GM23248 (cell line): Measurements from ENCODE around the gene DNMT3L. TPM values are rescaled to one million over a fixed set of nuclear protein-coding genes. Genes with fewer than 3 reads are reported as not detected.
A peak's percentile ranks its signal among the peaks of the same experiment; 100 is the strongest.
"Not testable (repeated sequence)": the region's sequence is repeated elsewhere in the genome, so short reads cannot be mapped to it uniquely, and the experiment has no call there.

Source experiments
- DNase-seq: peaks from one replicate; pipeline ENCODE4 v3.0.0-alpha.2; 2015
- H2AFZ ChIP-seq: fragments of 200-600 bp; sonication (generic); 2 replicates; pipeline ENCODE4 v1.6.1; 2016; ENCODE audit warnings: antibody characterized with exemption
- H3F3A ChIP-seq: fragments of 200-600 bp; sonication (generic); 2 replicates; pipeline ENCODE4 v1.6.1; 2016; ENCODE audit warnings: mild to moderate bottlenecking, antibody characterized with exemption, mixed run types; ENCODE audit not compliant: insufficient read depth
- H3K27ac ChIP-seq: fragments of 200-600 bp; sonication (generic); 2 replicates; pipeline ENCODE4 v1.5.1; 2016; ENCODE audit warnings: mild to moderate bottlenecking
- H3K27me3 ChIP-seq: fragments of 200-600 bp; sonication (generic); replicated peaks from 2 replicates; pipeline ENCODE4 v1.6.1; 2016; ENCODE audit warnings: mild to moderate bottlenecking; ENCODE audit not compliant: insufficient read depth
- H3K36me3 ChIP-seq: fragments of 200-600 bp; sonication (generic); 2 replicates; pipeline ENCODE4 v1.6.1; 2016; ENCODE audit warnings: low read depth, mild to moderate bottlenecking
- H3K4me1 ChIP-seq: fragments of 200-600 bp; sonication (generic); 2 replicates; pipeline ENCODE4 v1.6.1; 2016; ENCODE audit warnings: mild to moderate bottlenecking; ENCODE audit not compliant: insufficient read depth
- H3K4me2 ChIP-seq: fragments of 200-600 bp; sonication (generic); one replicate; pipeline ENCODE4 v1.6.1; 2016; ENCODE audit warnings: mild to moderate bottlenecking; ENCODE audit not compliant: unreplicated experiment
- H3K4me3 ChIP-seq: fragments of 200-600 bp; sonication (generic); 2 replicates; pipeline ENCODE4 v1.5.1; 2016; ENCODE audit warnings: mild to moderate bottlenecking
- H3K79me2 ChIP-seq: fragments of 200-600 bp; sonication (generic); 2 replicates; pipeline ENCODE4 v1.6.1; 2016; ENCODE audit warnings: mild to moderate bottlenecking; ENCODE audit not compliant: insufficient read depth
- H3K9ac ChIP-seq: fragments of 200-600 bp; sonication (generic); 2 replicates; pipeline ENCODE4 v1.6.1; 2016; ENCODE audit warnings: mild to moderate bottlenecking
- H3K9me2 ChIP-seq: fragments of 200-600 bp; sonication (generic); 2 replicates; pipeline ENCODE4 v1.6.1; 2016; ENCODE audit warnings: mixed run types, mild to moderate bottlenecking, moderate library complexity; ENCODE audit not compliant: insufficient read depth
- H3K9me3 ChIP-seq: fragments of 200-600 bp; sonication (generic); one replicate; pipeline ENCODE4 v1.6.1; 2017; ENCODE audit warnings: low read depth
- H4K20me1 ChIP-seq: fragments of 200-600 bp; sonication (generic); 2 replicates; pipeline ENCODE4 v1.6.0; 2016; ENCODE audit not compliant: insufficient read depth
- EZH2 ChIP-seq: fragments of 200-600 bp; sonication (generic); IDR thresholded peaks from 2 replicates; pipeline ENCODE4 v1.6.1; 2018; ENCODE audit warnings: antibody characterized with exemption, mild to moderate bottlenecking; ENCODE audit not compliant: insufficient read depth, poor library complexity, severe bottlenecking
- EZH2phosphoT487 ChIP-seq: fragments of 200-600 bp; sonication (generic); IDR thresholded peaks from 2 replicates; pipeline ENCODE4 v1.6.1; 2018; ENCODE audit warnings: antibody characterized with exemption, moderate library complexity, mild to moderate bottlenecking, low read depth; ENCODE audit not compliant: insufficient read depth
- WGBS, 2 experiments: methylation state at CpG; one replicate each; pipeline ENCODE4 v1.1.6; 2015 to 2017; ENCODE audit warnings: low lambda C conversion rate in 2 of 2, low coverage in 1 of 2; ENCODE audit errors: missing lambda C conversion rate in 2 of 2; 5-methylcytosine and 5-hydroxymethylcytosine counted together
- in situ Hi-C: fragments of 300-500 bp; cut with MboI; formaldehyde crosslinking; loops from 2 replicates; pipeline ENCODE4 v1.15.0; 2020
- polyA plus RNA-seq: library from polyadenylated mRNA; unstranded; fragments of >200 nt; fragmentation: Nextera tagmentation; extraction: Ambion mirVana; gene quantifications from 2 replicates; pipeline ENCODE4 v1.2.1, GENCODE V29; 2016
- total RNA-seq: library from RNA; depleted of rRNA; stranded (reverse); fragments of >200 nt; shearing (Covaris generic); gene quantifications from 2 replicates; pipeline ENCODE4 v1.2.3, GENCODE V29; 2014

The DNMT3L gene
- total and polyA plus RNA-seq, 2 experiments from 2014 or later, result not detected

DNA sequence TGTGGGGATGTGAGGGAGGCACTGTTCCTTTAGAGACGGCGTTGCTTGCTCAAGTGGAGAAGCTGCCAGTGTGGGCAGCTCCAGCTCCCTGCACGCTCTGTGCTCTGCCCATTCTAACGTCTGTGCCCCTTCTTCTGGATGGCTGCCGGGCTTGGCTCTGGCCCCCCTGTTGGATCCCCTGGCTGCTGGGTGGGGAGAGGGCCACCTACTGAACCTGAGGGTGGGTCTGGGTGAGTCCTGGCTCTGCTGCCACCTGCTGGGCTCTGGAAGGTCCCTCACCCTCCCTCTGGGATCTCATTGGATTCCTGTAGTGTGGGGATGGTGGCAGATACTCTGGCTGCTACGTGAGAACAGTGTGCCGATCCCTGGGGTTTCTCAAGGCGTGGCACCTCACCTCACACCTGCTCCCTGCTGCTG, 43.2 kb upstream of the DNMT3L start:
- Histone ChIP-seq H3F3A (no peaks in the 10 kb centered on the region), H3K9ac (no peak overlapping the region), H3K79me2 (peaks cover 78% of the 10 kb centered on the region), H3K4me1 (peaks cover 8% of the 10 kb centered on the region; the same call in 1 of the 2 replicates), H3K36me3 (no peaks in the 10 kb centered on the region), H3K4me2 (no peak overlapping the region), H2AFZ (no peak overlapping the region), H3K4me3 (no peak overlapping the region), H3K9me2 (no peaks in the 10 kb centered on the region), H3K27me3 (no peaks in the 10 kb centered on the region), H4K20me1 (no peaks in the 10 kb centered on the region), H3K27ac (no peak overlapping the region), H3K9me3 (no peaks in the 10 kb centered on the region)
- in situ Hi-C loops, result no loop called here
- TF ChIP-seq EZH2phosphoT487 (no peak), EZH2 (no peak)
- WGBS, 2 experiments, result 54 to 68% methylated on average over 6 to 7 of the region's 8 CpGs
- DNase-seq, result peak; percentile 58

- Histone ChIP-seq H3K4me2 (no peak overlapping the region), H3F3A (no peaks in the 10 kb centered on the region), H3K79me2 (peaks cover 78% of the 10 kb centered on the region), H3K27ac (no peak overlapping the region), H2AFZ (no peak overlapping the region), H3K9me2 (no peaks in the 10 kb centered on the region), H3K27me3 (no peaks in the 10 kb centered on the region), H3K9me3 (no peaks in the 10 kb centered on the region), H3K36me3 (no peaks in the 10 kb centered on the region), H3K4me3 (no peak overlapping the region), H3K9ac (no peak overlapping the region), H3K4me1 (peaks cover 11% of the 10 kb centered on the region), H4K20me1 (no peaks in the 10 kb centered on the region)
- TF ChIP-seq EZH2phosphoT487, result no peak
- TF ChIP-seq EZH2, result no peak
- DNase-seq, result no peak
- in situ Hi-C loops, result no loop called here
- 65 to 70% methylated on average over 16 of the region's 16 CpGs for WGBS, 2 experiments
These were observed 42.4 kb upstream of the DNMT3L start for GRCh38 chr21:44304011-44304616.

- in situ Hi-C loops, result no loop called here
- Histone ChIP-seq H3K79me2 (peaks cover 78% of the 10 kb centered on the region), H3K4me2 (no peak overlapping the region), H3K27me3 (no peaks in the 10 kb centered on the region), H3K36me3 (no peaks in the 10 kb centered on the region), H3K9me3 (no peaks in the 10 kb centered on the region), H3K9ac (no peak overlapping the region), H2AFZ (no peak overlapping the region), H4K20me1 (no peaks in the 10 kb centered on the region), H3F3A (0 out of 2 replicates have a peak, but pooled peaks cover under 1% of the 10 kb centered on the region), H3K4me3 (no peak overlapping the region), H3K4me1 (peaks cover 12% of the 10 kb centered on the region), H3K27ac (no peak overlapping the region), H3K9me2 (no peaks in the 10 kb centered on the region)
- WGBS, 2 experiments, result 74 to 77% methylated on average over 12 of the region's 12 CpGs
- DNase-seq, result no peak
- no peak for TF ChIP-seq EZH2
- TF ChIP-seq EZH2phosphoT487, result no peak
These were observed 41.8 kb upstream of the DNMT3L start for GRCh38 chr21:44303490-44303981.

GRCh38 chr21:44302573-44303401, 41.1 kb upstream of the DNMT3L start:
- in situ Hi-C loops, H3K4me2 ChIP-seq, DNase-seq, H3K36me3 ChIP-seq, H3K9me2 ChIP-seq, H3K9ac ChIP-seq, H3F3A ChIP-seq, H3K27ac ChIP-seq, H3K4me3 ChIP-seq, H3K9me3 ChIP-seq, H2AFZ ChIP-seq, H3K27me3 ChIP-seq, H4K20me1 ChIP-seq: not testable (repeated sequence)
- 92 to 93% methylated on average over 22 to 23 of the region's 23 CpGs for WGBS, 2 experiments
- peaks cover 12% of the 10 kb centered on the region for H3K4me1 ChIP-seq
- H3K79me2 ChIP-seq, result peaks cover 72% of the 10 kb centered on the region
